RPMI8226 (cell line): ENCODE measurements around the gene PARD3B.

Experiments used
- DNase-seq: peaks from one replicate; pipeline ENCODE4 v3.0.0-alpha.2; 2015

Gene PARD3B

DNA sequence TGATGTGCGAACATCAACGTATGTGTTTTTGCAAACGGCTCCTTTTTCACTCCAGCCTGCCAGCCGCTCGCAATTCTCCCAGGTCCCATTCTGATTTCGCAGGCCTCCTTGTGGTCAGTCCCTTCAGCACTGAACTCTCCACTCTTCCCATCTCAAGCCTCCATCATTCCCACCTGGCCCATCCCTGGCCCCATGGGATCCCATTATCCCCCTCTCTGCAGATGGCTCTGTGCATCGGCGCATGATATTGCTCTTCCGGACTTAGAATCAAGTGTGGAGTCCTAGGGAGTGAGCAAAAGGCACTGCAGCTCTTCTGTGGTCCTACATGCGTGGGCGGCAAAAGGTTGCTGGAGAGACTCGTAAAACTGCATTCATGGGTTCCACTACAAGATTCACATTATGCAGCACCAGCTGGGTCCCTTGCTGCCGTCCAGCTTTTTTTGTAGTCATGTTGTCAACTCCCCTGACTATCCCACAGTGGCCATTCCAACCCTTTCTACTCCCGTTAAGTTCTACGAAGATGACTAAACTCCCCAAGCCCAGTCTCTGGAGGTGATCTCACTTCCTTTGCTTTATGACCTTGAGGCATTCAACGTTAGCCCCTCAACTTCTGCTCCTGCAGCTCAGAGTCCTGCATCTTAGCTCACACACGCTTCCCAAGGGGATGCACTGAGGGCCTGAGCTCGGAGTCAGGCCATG, 1011.7 kb downstream of the PARD3B start:
- no peak for DNase-seq

GRCh38 chr2:205557873-205558272, 1012.6 kb downstream of the PARD3B start:
- no peak for DNase-seq

GRCh38 chr2:205561441-205561840, 1016.2 kb downstream of the PARD3B start:
- no peak for DNase-seq

GRCh38 chr2:205563646-205564045, 1018.4 kb downstream of the PARD3B start:
- DNase-seq, result peak; percentile 11

- no peak for DNase-seq
Observed at GRCh38 chr2:205564346-205565141, 1019.3 kb downstream of the PARD3B start.

DNA sequence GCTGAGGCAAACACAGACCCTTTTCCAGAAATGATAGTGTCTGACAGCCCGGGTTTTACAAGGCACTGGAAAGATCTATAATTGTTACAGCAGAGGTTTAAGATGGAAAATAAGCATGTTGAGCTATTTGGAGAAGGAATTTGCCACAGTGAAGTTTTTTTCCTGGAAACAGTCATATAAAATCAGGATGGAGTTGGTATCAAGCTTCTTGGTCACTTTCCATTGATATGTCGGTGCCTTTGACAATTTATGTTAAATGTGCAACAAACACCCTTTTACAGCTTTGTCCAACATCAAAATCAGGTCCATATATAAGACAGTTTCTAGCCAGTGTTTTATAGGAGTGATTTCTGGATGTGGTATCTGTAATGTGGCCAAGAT, 1019.9 kb downstream of the PARD3B start:
- DNase-seq, result no peak

DNA sequence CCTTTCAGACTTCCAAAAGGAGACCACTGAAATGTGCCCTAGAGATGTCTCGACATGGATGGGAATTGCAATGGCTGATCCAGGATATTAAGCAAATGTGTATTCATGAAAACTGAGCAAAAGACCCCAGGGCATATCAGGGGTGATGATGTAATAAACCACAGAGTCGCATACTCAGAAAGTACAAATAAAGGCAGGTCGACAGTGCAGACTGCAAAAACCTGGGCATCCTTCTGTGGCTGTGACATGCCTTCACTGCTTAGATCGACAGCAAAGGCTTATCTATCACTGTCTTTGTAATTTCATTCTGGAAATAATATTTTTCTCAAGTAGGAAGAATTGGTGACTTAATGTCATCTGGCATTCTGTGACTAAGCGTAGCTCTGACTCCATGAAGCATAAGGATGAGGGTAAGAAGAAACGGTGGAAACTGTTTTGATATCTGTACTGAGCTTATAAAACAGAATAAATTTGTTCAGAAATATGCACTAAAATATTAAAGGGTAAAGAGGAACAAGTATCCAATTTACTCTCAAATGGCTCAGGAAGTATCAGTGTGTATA, 1021.4 kb downstream of the PARD3B start:
- no peak for DNase-seq

- DNase-seq, result no peak
Observed at GRCh38 chr2:205568620-205569019, 1023.3 kb downstream of the PARD3B start.

- no peak for DNase-seq
Observed at GRCh38 chr2:205570648-205571047, 1025.4 kb downstream of the PARD3B start.

DNA sequence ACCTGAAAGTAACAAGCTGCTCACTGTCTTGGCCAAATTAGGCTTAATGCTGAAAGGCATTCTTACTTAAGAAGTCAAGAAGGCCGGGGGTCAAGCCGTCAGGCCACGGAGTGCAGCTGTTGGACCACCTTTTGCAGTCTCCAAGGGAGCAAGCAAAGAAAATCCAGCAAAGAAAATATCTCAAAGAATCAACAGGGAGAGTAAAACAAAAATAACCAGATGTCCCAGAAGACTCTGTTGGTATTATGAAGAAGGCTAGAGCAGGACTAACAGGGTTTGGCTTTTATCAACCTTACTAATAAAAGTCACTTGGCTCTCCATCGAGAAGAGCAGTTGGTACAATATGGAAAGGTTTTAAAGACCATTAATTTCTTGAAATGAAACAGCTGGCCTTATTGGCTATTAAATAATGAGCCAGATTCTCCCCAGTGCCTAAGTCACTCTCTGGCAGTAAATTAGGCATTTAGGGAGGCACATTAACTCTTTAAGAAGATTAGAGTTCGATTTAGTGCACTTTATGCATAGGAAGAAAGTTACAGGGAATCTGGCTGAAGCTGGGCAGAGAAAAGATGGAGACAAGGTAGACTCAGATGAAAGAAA, 1026.2 kb downstream of the PARD3B start:
- DNase-seq, result no peak

GRCh38 chr2:205574001-205574400, 1028.7 kb downstream of the PARD3B start:
- DNase-seq, result no peak

GRCh38 chr2:205579335-205579734, 1034.1 kb downstream of the PARD3B start:
- no peak for DNase-seq

DNA sequence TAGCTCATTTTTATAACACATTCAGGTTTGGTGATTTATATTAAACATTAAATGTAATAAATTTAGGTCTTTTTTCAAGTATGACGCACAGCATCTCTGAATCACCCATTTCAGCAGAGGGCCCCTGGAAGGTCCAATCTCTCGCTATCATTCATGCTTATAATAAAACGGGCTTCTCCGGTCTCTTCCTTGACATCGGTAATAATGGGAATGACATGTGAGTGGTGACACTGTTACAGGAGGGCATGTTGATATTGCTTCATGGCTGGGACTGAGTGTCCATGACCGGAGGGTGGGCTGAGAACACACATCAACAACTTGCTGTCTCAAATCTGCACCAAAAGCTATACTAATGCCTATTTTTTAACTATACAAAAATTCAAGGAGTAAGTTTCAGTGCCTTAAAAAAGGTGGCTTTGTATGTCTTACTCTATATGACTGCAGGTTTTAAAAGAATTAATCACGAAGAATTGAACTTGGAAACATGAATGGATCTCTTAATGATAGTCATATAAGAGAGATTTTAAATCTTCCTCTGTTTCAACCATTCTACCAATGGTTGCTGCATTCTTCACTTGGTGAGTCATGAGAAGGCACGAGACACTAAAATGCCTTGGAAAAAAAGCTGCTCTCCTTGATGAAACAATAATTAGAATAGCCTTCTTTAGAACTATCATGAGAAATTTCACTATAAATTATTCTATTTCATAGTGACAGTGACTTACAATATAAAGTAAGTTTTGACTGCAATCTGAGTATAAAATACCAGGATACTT, 1035.1 kb downstream of the PARD3B start:
- no peak for DNase-seq

- DNase-seq, result no peak
Observed at GRCh38 chr2:205582366-205582765, 1037.1 kb downstream of the PARD3B start.

DNA sequence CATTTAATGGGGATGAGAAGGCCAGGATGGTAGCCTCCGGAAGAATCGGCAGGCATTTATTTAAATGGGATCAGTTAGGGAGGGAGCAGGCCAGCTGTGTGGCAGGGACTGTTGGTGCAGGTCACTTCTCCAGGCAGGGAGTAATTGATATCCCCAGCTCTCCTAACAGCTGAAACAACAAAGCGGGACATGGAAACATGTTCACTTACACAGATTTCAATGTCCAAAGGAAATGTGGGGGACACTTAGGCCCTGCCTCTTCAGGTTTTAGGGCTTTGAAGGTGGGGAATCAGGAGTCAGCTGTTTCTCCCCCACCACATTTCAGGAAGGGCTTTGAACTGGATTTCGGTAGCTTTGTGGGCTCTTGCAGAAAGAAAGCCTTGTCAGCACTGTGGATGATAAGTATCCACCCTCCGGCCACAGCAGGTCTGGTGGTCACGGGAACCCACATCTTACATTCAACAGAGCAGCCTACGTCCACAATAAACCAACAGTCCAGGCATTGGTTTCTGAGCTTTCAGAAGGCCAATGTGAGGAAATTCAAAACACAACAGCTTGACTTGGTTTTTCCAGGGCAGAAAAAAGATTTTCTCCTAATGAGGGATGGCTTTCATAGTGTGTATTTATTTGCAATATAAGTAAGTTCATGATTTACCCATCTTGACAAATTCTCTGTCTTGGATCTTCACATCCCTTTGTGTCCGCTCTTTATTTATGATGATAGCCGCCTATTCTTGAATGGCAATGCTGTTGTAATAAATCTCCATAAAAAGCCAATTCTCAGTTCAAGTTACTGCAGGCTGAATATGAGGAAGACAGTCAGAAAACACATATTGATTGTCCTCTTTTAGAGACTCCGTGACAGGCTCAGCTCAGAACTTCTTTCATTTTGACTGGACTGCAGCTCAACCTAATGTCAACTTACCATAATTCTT, 1040.4 kb downstream of the PARD3B start:
- no peak for DNase-seq

DNA sequence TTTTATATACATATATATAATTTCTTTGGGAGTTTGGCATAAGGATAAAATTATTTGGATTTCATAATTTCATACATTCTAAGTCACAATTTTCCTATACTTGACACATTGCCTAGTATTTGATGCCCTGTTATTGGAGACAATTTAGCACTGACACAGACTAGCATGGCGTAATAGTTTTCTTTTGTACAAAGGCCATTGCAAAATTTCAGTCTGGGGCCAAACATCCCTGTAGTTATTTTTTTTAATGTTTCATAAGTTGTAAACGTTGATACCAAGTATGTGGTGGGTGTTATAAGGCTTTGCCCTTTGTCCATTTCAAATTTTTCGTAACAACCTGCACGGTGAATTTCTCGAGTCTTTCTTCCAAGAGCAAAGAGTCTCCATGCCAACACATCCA, 1041.4 kb downstream of the PARD3B start:
- no peak for DNase-seq

GRCh38 chr2:205589479-205589878, 1044.2 kb downstream of the PARD3B start:
- DNase-seq, result no peak

DNA sequence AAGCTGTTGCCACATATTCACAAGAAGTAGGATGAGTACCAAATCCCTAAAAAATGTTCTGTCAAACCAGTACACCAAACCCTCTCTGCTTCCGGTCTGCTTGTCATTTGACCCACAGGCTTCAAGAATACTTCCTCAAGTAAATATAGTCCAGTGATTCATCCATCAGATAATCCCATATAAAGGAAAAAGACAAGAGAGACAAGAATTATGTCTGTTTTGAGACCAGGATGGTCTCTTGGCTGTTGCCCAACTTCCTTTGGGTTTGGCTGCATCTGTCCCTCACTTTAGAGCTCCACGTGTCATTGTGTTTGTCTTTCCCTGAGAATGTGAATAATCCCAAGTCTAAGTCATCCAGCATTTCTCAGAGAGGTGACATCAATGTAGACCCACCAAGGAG, 1045.5 kb downstream of the PARD3B start:
- no peak for DNase-seq

DNA sequence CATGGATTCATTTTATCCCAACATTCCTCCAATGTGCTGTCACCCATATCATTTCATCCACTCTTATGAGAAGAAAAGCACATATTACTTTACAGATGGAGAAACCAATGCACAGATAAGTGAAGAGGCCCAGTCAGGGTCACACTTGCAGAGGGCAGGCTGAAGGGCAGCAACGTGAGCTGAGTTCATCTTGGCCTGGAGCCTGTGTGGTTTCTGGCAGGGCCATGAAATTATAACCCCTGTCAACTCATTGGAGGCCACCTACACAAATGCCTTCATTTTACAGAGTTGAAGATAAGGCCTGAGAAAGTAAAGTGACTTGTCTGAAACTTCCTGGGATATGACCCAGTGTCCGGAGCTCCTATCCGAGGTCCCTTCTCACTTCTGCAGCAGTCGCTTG, 1048.6 kb downstream of the PARD3B start:
- no peak for DNase-seq

GRCh38 chr2:205596581-205596980, 1051.3 kb downstream of the PARD3B start:
- no peak for DNase-seq

- no peak for DNase-seq
Observed at GRCh38 chr2:205605638-205606304, 1060.5 kb downstream of the PARD3B start.
